ENCODE data around the gene ME1.

DNA sequence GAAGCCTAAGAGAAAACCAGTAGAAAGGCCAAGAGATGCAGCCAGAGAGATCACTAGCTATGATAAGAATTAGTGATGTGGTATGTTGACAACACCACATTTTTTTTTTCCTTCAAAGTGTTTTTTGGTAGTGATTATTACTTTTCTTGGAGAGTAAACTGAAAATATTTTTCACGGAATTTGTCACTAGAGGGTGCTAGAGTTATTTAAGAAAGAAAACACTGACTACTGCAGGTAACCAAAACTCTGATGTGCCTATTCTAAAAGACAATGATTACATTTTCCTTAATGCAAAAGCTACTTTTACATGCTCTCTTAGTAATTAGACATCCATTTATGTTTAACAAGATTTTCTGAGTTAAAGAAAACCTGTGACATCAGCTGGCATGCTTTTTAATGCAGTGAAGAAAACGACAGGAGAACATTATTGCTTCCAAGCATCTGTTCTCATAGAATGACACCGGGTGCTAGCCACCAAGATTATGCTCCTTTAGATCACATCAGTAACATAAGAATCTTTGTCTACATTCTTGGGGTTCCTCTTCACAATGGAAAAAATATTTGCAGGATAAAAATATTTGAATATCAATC, 208.9 kb downstream of the ME1 start:
- TF ChIP-seq, protein P1, sequence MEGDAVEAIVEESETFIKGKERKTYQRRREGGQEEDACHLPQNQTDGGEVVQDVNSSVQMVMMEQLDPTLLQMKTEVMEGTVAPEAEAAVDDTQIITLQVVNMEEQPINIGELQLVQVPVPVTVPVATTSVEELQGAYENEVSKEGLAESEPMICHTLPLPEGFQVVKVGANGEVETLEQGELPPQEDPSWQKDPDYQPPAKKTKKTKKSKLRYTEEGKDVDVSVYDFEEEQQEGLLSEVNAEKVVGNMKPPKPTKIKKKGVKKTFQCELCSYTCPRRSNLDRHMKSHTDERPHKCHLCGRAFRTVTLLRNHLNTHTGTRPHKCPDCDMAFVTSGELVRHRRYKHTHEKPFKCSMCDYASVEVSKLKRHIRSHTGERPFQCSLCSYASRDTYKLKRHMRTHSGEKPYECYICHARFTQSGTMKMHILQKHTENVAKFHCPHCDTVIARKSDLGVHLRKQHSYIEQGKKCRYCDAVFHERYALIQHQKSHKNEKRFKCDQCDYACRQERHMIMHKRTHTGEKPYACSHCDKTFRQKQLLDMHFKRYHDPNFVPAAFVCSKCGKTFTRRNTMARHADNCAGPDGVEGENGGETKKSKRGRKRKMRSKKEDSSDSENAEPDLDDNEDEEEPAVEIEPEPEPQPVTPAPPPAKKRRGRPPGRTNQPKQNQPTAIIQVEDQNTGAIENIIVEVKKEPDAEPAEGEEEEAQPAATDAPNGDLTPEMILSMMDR (IDR thresholded peaks at IDR 0.05; ENCODE audit: extremely low read depth in 1 of 2, insufficient read depth in 1 of 2, low read depth in 1 of 2, low read length in 2 of 2) = peak in 1 of 2 donors; percentile 29
- no peak for TF ChIP-seq POLR2A (IDR thresholded peaks at IDR 0.05; ENCODE audit: low read depth, low read length)

All from endothelial cell of umbilical vein (primary cell).